ENCODE results near the gene RFWD3. TPM values are rescaled to one million over a fixed set of nuclear protein-coding genes. Genes with fewer than 3 reads are reported as not detected.

RFWD3 gene
- polyA plus RNA-seq, 3 donors: 5.0 to 8.4 (median 8.4) TPM

- Mint-ChIP-seq H3K4me1 (peaks cover 27% of the 10 kb centered on the region), H3K9me3 (no peaks in the 10 kb centered on the region), H3K27me3 (ENCODE audit: low read depth in 3 of 3) (no peaks in the 10 kb centered on the region), H3K36me3 (peaks cover 4 to 9% of the 10 kb centered on the region in 2 donors), H3K4me3 (no peak overlapping the region), H3K27ac (no peak overlapping the region)
- no peaks in the 10 kb centered on the region for H3K36me3 ChIP-seq (replicated peaks in 1 of 2; ENCODE audit: control insufficient read depth in 1 of 2, insufficient read depth in 2 of 2, low read length in 2 of 2)
- H3K9ac ChIP-seq (ENCODE audit: insufficient read depth, low read length, poor library complexity, severe bottlenecking): no peak overlapping the region
- no CpG with 5 or more reads among the region's 2 CpGs for WGBS (ENCODE audit: insufficient coverage)
- H3K27me3 ChIP-seq (ENCODE audit: control insufficient read depth in 2 of 2, insufficient read depth in 2 of 2, low read length in 2 of 2): no peaks in the 10 kb centered on the region
- no peak overlapping the region for H3K4me3 ChIP-seq (replicated peaks in 1 of 3; ENCODE audit: low read depth in 2 of 3, low read length in 3 of 3)
- no peak for DNase-seq
- intact Hi-C loops (cut with micrococcal nuclease): no loop called here
- TF ChIP-seq, protein P1, sequence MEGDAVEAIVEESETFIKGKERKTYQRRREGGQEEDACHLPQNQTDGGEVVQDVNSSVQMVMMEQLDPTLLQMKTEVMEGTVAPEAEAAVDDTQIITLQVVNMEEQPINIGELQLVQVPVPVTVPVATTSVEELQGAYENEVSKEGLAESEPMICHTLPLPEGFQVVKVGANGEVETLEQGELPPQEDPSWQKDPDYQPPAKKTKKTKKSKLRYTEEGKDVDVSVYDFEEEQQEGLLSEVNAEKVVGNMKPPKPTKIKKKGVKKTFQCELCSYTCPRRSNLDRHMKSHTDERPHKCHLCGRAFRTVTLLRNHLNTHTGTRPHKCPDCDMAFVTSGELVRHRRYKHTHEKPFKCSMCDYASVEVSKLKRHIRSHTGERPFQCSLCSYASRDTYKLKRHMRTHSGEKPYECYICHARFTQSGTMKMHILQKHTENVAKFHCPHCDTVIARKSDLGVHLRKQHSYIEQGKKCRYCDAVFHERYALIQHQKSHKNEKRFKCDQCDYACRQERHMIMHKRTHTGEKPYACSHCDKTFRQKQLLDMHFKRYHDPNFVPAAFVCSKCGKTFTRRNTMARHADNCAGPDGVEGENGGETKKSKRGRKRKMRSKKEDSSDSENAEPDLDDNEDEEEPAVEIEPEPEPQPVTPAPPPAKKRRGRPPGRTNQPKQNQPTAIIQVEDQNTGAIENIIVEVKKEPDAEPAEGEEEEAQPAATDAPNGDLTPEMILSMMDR (IDR thresholded peaks at IDR 0.05): no peak
- H2AFZ ChIP-seq (ENCODE audit: insufficient read depth, low read depth, low read length, poor library complexity, severe bottlenecking): no peak overlapping the region
- peaks cover 98% of the 10 kb centered on the region for H4K20me1 ChIP-seq (ENCODE audit: insufficient read depth, low read length)
- H3K4me1 ChIP-seq (ENCODE audit: control insufficient read depth in 1 of 2, insufficient read depth in 2 of 2, low read length in 2 of 2): peaks cover 13 to 26% of the 10 kb centered on the region in 2 donors
- no peak overlapping the region for H3K4me2 ChIP-seq (replicated peaks; ENCODE audit: extremely low read depth, low read length, poor library complexity, severe bottlenecking)
- no peaks in the 10 kb centered on the region for H3K9me3 ChIP-seq (replicated peaks in 1 of 2; ENCODE audit: control insufficient read depth in 1 of 2, insufficient read depth in 1 of 2, low read length in 2 of 2)
- no peak overlapping the region for H3K27ac ChIP-seq (ENCODE audit: low read depth in 1 of 2, low read length in 2 of 2)
- H3K79me2 ChIP-seq (ENCODE audit: insufficient read depth, low read length): peaks cover 97% of the 10 kb centered on the region
Measured at GRCh38 chr16:74574146-74574545, 92.5 kb downstream of the RFWD3 start.

DNA sequence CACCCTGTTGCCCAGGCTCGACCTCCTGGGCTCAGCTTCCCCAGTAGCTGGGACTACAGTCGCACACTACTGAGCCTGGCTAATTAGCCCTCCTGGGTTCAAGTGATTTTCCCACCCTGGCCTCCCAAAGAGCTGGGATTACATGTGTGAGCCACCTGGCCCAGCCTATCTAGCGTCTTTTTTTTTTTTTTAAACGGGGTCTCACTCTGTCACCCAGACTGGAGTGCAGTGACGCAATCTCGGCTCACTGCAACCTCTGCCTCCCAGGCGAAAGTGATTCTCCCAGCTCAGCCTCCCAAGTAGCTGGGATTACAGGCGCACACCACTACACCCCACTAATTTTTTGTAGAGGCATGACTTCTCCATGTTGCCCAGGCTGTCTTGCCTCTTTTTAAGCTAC lies 93.1 kb downstream of the RFWD3 start:
- Histone ChIP-seq H3K4me1 (ENCODE audit: control insufficient read depth in 1 of 2, insufficient read depth in 2 of 2, low read length in 2 of 2) (peaks cover 9 to 21% of the 10 kb centered on the region in 2 donors), H3K4me2 (replicated peaks; ENCODE audit: extremely low read depth, low read length, poor library complexity, severe bottlenecking) (no peak overlapping the region), H3K27ac (ENCODE audit: low read depth in 1 of 2, low read length in 2 of 2) (no peak overlapping the region), H3K9ac (ENCODE audit: insufficient read depth, low read length, poor library complexity, severe bottlenecking) (no peak overlapping the region), H3K36me3 (replicated peaks in 1 of 2; ENCODE audit: control insufficient read depth in 1 of 2, insufficient read depth in 2 of 2, low read length in 2 of 2) (no peaks in the 10 kb centered on the region), H3K79me2 (ENCODE audit: insufficient read depth, low read length) (peaks cover 97% of the 10 kb centered on the region), H2AFZ (ENCODE audit: insufficient read depth, low read depth, low read length, poor library complexity, severe bottlenecking) (no peak overlapping the region), H3K9me3 (replicated peaks in 1 of 2; ENCODE audit: control insufficient read depth in 1 of 2, insufficient read depth in 1 of 2, low read length in 2 of 2) (no peaks in the 10 kb centered on the region), H3K4me3 (replicated peaks in 1 of 3; ENCODE audit: low read depth in 2 of 3, low read length in 3 of 3) (no peak overlapping the region), H3K27me3 (ENCODE audit: control insufficient read depth in 2 of 2, insufficient read depth in 2 of 2, low read length in 2 of 2) (no peaks in the 10 kb centered on the region), H4K20me1 (ENCODE audit: insufficient read depth, low read length) (peaks cover 98% of the 10 kb centered on the region)
- Mint-ChIP-seq H3K27ac (peak overlapping the region in 3 of 7 donors; percentile 19 to 63 (median 43)), H3K27me3 (ENCODE audit: low read depth in 3 of 3) (no peaks in the 10 kb centered on the region), H3K4me1 (peaks cover 21% of the 10 kb centered on the region), H3K4me3 (no peak overlapping the region), H3K9me3 (no peaks in the 10 kb centered on the region), H3K36me3 (peaks cover 4 to 9% of the 10 kb centered on the region in 2 donors)
- intact Hi-C loops (cut with micrococcal nuclease): no loop called here
- WGBS (ENCODE audit: insufficient coverage): 67% methylated on average over 3 of the region's 8 CpGs
- no peak for DNase-seq
- TF ChIP-seq, protein P1 (IDR thresholded peaks at IDR 0.05): no peak

Other genes starting within 250 kb of the RFWD3 start
- gene CLEC18B, start 245.4 kb downstream of the RFWD3 start, polyA plus RNA-seq: 1 to 10 TPM in 1 of 3 donors, not detected in 2; 1.5 TPM
- gene GLG1, start 59.8 kb downstream of the RFWD3 start, polyA plus RNA-seq: 10 to 100 TPM; 40.3 to 69.1 (median 51.1) TPM
- 100 to 1,000 TPM in 1 of 3 donors, 10 to 100 TPM in 2; 33.6 to 136 (median 37.8) TPM for gene MLKL, start 34.0 kb upstream of the RFWD3 start, polyA plus RNA-seq
- not detected for gene FA2H, start 107.9 kb upstream of the RFWD3 start, polyA plus RNA-seq